Measurements from ENCODE around the gene TMEM176B. TPM values are rescaled to one million over a fixed set of nuclear protein-coding genes. Genes with fewer than 3 reads are reported as not detected.

TMEM176B gene
- total and polyA plus RNA-seq, 12 donors, result 15.9 to 149 (median 35.6) TPM

DNA sequence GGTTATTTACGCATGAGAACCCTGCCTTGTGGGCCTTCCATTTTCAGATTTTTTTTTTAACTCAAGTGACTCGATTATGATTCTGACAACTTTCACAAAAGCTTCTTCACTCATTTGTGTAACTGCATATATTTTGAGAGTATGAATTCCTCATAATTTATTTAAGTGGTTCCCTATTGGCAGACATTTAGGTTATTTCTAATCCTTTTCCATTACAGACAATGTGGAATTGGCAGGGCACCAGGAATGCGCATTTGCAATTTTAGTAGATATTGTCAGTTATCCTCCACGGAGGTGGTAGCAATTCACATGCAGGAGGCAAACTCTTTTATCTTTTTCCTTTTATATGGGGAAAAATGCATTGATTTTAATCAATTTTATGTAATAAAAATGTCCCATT lies 2.5 kb downstream of the TMEM176B start:
- peaks cover 0 to 27% (median 0%) of the 10 kb centered on the region in 9 donors for H3K36me3 ChIP-seq
- no peaks in the 10 kb centered on the region for H3K9me3 ChIP-seq
- TF ChIP-seq, protein P1, sequence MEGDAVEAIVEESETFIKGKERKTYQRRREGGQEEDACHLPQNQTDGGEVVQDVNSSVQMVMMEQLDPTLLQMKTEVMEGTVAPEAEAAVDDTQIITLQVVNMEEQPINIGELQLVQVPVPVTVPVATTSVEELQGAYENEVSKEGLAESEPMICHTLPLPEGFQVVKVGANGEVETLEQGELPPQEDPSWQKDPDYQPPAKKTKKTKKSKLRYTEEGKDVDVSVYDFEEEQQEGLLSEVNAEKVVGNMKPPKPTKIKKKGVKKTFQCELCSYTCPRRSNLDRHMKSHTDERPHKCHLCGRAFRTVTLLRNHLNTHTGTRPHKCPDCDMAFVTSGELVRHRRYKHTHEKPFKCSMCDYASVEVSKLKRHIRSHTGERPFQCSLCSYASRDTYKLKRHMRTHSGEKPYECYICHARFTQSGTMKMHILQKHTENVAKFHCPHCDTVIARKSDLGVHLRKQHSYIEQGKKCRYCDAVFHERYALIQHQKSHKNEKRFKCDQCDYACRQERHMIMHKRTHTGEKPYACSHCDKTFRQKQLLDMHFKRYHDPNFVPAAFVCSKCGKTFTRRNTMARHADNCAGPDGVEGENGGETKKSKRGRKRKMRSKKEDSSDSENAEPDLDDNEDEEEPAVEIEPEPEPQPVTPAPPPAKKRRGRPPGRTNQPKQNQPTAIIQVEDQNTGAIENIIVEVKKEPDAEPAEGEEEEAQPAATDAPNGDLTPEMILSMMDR (IDR thresholded peaks at IDR 0.05), result no peak
- no peak for ATAC-seq
- peaks cover 0 to 36% (median 15%) of the 10 kb centered on the region in 9 donors for H3K4me1 ChIP-seq
- DNase-seq, result no peak
- no peak overlapping the region for H3K4me3 ChIP-seq
- intact Hi-C loops (cut with DNase I), result loop anchor here in 2 of 10 donors (5.0 to 10.0 kb wide), 2 partner anchors 50 to 187 kb away; no protein-coding TSS in a partner anchor
- H3K27me3 ChIP-seq, result peaks cover 0 to 50% (median 25%) of the 10 kb centered on the region in 7 donors
- H3K27ac ChIP-seq, result no peak overlapping the region
- 83 to 84% methylated on average over 4 of the region's 4 CpGs for WGBS, 2 donors

DNA sequence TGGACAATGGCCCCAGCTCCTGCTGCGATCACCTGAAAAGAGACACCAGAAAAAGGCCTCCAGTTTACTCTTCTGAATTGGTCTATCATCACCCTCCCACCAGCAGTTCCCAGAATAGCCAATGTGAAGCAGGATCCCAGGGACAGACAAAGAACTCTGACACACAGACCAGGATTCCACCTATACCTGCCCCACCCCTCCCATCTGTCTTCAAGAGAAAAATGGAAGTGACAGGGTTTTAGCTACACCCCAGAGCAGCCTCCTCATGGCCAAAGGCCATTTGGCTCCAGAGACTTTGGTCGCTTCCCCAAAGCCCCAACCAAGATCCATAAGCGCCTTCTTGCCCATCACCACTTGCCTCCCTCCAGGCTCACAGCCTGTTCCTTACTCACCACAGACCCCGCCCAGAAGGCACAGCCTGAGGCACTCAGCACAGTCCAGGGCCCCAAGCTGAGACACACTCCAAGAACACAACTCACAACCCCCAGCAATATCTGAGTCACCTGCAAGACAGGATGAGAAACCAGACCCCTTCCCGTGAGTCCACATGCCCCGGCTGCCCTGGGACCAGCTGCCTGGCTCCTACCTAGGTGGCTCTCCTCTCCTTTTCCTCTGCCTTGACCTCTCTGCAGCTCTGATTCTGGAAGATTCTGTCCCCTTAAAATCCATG lies 6.5 kb downstream of the TMEM176B start:
- DNase-seq (no peak), ATAC-seq (no peak)
- WGBS, 2 donors, result 96 to 98% methylated on average over 6 of the region's 6 CpGs
- Histone ChIP-seq H3K36me3 (peaks cover 0 to 38% (median 0%) of the 10 kb centered on the region in 9 donors), H3K27ac (no peak overlapping the region), H3K4me3 (no peak overlapping the region), H3K27me3 (peaks cover 0 to 10% (median 0%) of the 10 kb centered on the region in 7 donors), H3K4me1 (peaks cover 0 to 22% (median 11%) of the 10 kb centered on the region in 9 donors), H3K9me3 (no peaks in the 10 kb centered on the region)
- TF ChIP-seq, protein P1 (IDR thresholded peaks at IDR 0.05), result no peak
- intact Hi-C loops (cut with DNase I), result loop anchor here in 2 of 10 donors (5.0 to 10.0 kb wide), 2 partner anchors 84 to 191 kb away; no protein-coding TSS in a partner anchor

DNA sequence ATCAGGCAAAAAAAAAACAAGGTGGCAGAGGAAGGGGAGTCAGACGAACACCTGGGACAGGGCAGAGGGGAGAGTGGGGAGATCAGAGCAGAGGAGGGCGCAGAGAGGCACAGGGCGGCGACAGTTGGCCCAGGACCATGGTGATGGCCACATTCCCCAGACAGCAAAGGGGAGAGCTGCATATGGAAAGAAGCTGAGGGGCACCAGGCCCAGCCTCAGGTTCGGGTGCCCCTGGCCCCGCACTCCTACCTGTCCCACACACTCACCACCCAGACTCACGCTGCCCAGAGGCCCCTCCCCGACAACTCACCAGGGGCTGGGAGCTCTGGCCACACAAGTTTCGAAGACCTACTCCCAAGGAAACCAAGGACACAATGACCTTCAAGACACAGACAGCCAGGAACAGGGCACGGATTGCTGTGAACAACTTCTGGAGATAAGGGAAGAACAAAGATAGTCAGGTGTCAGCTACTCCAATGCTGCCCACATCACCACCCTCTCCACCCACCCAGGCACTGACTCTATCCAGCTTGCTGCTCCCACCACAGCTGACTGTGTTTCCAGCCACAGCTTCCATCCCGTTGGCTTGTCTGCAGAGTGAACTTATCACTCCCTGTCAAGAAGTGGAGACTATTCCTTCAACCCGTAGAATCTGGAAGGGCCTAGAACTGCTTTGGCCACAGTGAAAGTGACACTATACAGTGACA lies 8.3 kb downstream of the TMEM176B start:
- Histone ChIP-seq H3K36me3 (peaks cover 0 to 38% (median 0%) of the 10 kb centered on the region in 9 donors), H3K9me3 (no peaks in the 10 kb centered on the region), H3K27me3 (no peaks in the 10 kb centered on the region), H3K27ac (peak overlapping the region in 4 of 10 donors; percentile 26 to 54 (median 46)), H3K4me1 (peaks cover 11 to 40% (median 29%) of the 10 kb centered on the region in 9 donors), H3K4me3 (no peak overlapping the region)
- intact Hi-C loops (cut with DNase I), result loop anchor here in 2 of 10 donors (5.0 to 10.0 kb wide), 2 partner anchors 85 to 193 kb away; no protein-coding TSS in a partner anchor
- 75 to 78% methylated on average over 12 of the region's 12 CpGs for WGBS, 2 donors
- no peak for DNase-seq
- ATAC-seq, result peak in 2 of 8 donors; percentile 7 to 50
- TF ChIP-seq, protein P1 (IDR thresholded peaks at IDR 0.05), result no peak

DNA sequence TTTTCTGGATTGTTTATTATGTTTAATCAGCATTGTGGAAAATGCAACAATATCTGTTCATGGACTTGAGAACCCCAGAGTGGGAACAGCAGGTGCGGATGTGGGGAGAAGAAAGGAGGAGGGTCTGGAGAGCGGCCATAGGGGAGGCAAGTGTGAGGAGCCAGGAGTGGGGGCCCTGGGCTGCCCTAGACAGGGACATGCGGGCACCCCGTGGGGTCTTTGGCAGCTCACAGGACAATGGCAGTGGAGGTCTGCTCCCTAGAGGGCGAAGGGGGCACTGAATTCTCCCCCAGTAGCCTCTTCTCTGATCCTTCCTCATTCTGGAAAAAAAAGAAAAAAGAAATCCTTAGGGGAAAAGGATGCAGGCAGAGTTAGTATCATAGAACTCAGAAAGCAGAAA lies 8.9 kb downstream of the TMEM176B start:
- Histone ChIP-seq H3K4me3 (no peak overlapping the region), H3K9me3 (no peaks in the 10 kb centered on the region), H3K27ac (peak overlapping the region in 1 of 10 donors; percentile 45), H3K4me1 (peaks cover 11 to 46% (median 33%) of the 10 kb centered on the region in 9 donors), H3K36me3 (peaks cover 0 to 38% (median 0%) of the 10 kb centered on the region in 9 donors), H3K27me3 (no peaks in the 10 kb centered on the region)
- DNase-seq (no peak), ATAC-seq (no peak)
- 91 to 93% methylated on average over 5 of the region's 5 CpGs for WGBS, 2 donors
- TF ChIP-seq, protein P1 (IDR thresholded peaks at IDR 0.05), result no peak
- intact Hi-C loops (cut with DNase I), result loop anchor here in 2 of 10 donors (5.0 to 10.0 kb wide), 2 partner anchors 86 to 193 kb away; no protein-coding TSS in a partner anchor
